Measurements from ENCODE around the gene CBL. TPM values are rescaled to one million over a fixed set of nuclear protein-coding genes. Genes with fewer than 3 reads are reported as not detected.

The CBL gene
- total RNA-seq, 1 donor: 9.0 TPM

GRCh38 chr11:119266063-119266462 is 59.9 kb downstream of the CBL start:
- Histone ChIP-seq H3K27ac (ENCODE audit: low read depth, low read length) (no peak overlapping the region), H3K36me3 (ENCODE audit: insufficient read depth, low read length) (no peaks in the 10 kb centered on the region), H4K20me1 (ENCODE audit: insufficient read depth, low read length) (peaks cover 7% of the 10 kb centered on the region), H3K27me3 (ENCODE audit: insufficient read depth, low read length) (no peaks in the 10 kb centered on the region), H2AFZ (ENCODE audit: low read length) (no peak overlapping the region), H3K4me3 (ENCODE audit: insufficient read depth, low read length) (no peak overlapping the region), H3K4me2 (ENCODE audit: insufficient read depth, low read length) (no peak overlapping the region), H3K79me2 (ENCODE audit: insufficient read depth, low read length) (peaks cover 77% of the 10 kb centered on the region), H3K9me3 (ENCODE audit: low read depth, low read length) (no peaks in the 10 kb centered on the region), H3K4me1 (ENCODE audit: insufficient read depth, low read length) (peaks cover 20% of the 10 kb centered on the region)
- TF ChIP-seq, protein P1, sequence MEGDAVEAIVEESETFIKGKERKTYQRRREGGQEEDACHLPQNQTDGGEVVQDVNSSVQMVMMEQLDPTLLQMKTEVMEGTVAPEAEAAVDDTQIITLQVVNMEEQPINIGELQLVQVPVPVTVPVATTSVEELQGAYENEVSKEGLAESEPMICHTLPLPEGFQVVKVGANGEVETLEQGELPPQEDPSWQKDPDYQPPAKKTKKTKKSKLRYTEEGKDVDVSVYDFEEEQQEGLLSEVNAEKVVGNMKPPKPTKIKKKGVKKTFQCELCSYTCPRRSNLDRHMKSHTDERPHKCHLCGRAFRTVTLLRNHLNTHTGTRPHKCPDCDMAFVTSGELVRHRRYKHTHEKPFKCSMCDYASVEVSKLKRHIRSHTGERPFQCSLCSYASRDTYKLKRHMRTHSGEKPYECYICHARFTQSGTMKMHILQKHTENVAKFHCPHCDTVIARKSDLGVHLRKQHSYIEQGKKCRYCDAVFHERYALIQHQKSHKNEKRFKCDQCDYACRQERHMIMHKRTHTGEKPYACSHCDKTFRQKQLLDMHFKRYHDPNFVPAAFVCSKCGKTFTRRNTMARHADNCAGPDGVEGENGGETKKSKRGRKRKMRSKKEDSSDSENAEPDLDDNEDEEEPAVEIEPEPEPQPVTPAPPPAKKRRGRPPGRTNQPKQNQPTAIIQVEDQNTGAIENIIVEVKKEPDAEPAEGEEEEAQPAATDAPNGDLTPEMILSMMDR (IDR thresholded peaks at IDR 0.05; ENCODE audit: extremely low read depth, low read depth, low read length): no peak
- no peak for DNase-seq (ENCODE audit: insufficient read length, low spot score, missing footprints)

DNA sequence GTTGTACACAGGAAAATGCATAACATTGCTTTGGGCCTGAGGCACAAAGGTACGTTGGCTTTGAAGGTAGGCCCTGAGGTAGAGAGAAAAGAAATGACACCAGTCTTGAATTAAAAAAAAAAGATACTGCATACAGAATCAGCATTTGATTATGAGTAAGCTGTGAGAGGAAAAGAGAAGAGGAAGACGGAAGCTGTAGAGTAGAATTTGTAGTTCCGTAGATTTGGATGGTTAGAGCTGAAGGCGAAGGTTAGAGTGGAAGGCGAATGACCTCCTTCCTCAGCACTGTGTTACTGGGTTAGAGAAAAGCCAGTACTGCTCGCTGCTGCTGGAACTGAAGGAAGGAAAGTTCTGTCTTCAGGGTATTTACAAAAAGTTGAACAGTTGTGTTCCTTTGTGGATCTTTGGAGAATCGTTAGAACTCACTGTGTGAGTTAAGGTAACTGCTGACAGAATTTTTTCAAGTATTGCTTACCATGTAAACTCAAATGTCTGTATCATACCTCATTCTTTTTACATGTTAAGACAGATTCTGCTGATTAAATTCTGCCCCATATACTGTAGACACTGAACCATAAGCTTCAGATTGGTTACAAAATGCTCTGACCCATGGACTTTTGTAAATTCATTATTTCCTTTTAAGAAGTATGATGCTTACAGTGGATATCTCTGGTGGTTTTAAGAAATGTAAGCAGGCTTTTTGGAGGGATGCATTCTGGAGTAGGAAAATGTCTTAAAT is 60.5 kb downstream of the CBL start:
- H4K20me1 ChIP-seq (ENCODE audit: insufficient read depth, low read length): peaks cover 7% of the 10 kb centered on the region
- no peak overlapping the region for H2AFZ ChIP-seq (ENCODE audit: low read length)
- H3K4me2 ChIP-seq (ENCODE audit: insufficient read depth, low read length): no peak overlapping the region
- no peak overlapping the region for H3K4me3 ChIP-seq (ENCODE audit: insufficient read depth, low read length)
- TF ChIP-seq, protein P1 (IDR thresholded peaks at IDR 0.05; ENCODE audit: extremely low read depth, low read depth, low read length): no peak
- H3K27me3 ChIP-seq (ENCODE audit: insufficient read depth, low read length): no peaks in the 10 kb centered on the region
- H3K79me2 ChIP-seq (ENCODE audit: insufficient read depth, low read length): peaks cover 71% of the 10 kb centered on the region
- no peak for DNase-seq (ENCODE audit: insufficient read length, low spot score, missing footprints)
- peaks cover 20% of the 10 kb centered on the region for H3K4me1 ChIP-seq (ENCODE audit: insufficient read depth, low read length)
- H3K9me3 ChIP-seq (ENCODE audit: low read depth, low read length): no peaks in the 10 kb centered on the region
- H3K36me3 ChIP-seq (ENCODE audit: insufficient read depth, low read length): no peaks in the 10 kb centered on the region
- no peak overlapping the region for H3K27ac ChIP-seq (ENCODE audit: low read depth, low read length)

DNA sequence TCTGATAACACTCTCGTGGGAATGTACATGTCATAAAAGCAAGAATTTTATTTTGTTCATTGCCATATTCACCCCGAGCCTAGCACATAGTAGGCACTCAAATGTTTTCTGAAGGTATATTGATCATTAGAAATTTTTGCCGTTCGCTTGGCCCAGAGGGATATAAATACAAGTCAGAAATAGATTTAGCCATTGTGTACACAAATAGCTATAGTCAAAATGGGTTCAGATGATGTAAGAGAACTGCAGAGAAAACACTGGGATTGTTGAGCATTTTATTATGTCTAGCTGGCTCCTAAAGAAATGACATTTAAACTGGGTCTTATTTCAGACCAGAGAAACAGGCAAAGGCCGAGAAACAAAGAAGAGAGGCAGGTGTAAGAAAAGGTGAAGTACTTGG is 61.5 kb downstream of the CBL start:
- Histone ChIP-seq H3K27me3 (ENCODE audit: insufficient read depth, low read length) (no peaks in the 10 kb centered on the region), H2AFZ (ENCODE audit: low read length) (no peak overlapping the region), H3K4me1 (ENCODE audit: insufficient read depth, low read length) (peaks cover 13% of the 10 kb centered on the region), H3K36me3 (ENCODE audit: insufficient read depth, low read length) (peaks cover 4% of the 10 kb centered on the region), H3K27ac (ENCODE audit: low read depth, low read length) (no peak overlapping the region), H4K20me1 (ENCODE audit: insufficient read depth, low read length) (peaks cover 7% of the 10 kb centered on the region), H3K9me3 (ENCODE audit: low read depth, low read length) (no peaks in the 10 kb centered on the region), H3K79me2 (ENCODE audit: insufficient read depth, low read length) (peaks cover 66% of the 10 kb centered on the region), H3K4me2 (ENCODE audit: insufficient read depth, low read length) (no peak overlapping the region), H3K4me3 (ENCODE audit: insufficient read depth, low read length) (no peak overlapping the region)
- TF ChIP-seq, protein P1 (IDR thresholded peaks at IDR 0.05; ENCODE audit: extremely low read depth, low read depth, low read length): no peak
- DNase-seq (ENCODE audit: insufficient read length, low spot score, missing footprints): no peak

DNA sequence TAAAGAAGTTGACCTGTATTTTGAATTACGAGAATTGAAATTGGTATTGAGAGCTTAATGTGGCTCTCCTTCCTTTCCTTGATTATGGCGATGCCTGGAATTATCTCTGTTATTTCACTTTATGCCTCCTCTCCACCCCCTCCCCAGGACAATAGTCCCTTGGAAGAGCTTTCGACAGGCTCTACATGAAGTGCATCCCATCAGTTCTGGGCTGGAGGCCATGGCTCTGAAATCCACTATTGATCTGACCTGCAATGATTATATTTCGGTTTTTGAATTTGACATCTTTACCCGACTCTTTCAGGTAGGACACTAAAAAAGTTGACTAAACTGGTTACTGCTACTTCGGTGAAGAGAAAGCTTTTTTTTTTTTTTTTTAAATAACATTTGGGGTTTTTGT is 67.6 kb downstream of the CBL start:
- H3K79me2 ChIP-seq (ENCODE audit: insufficient read depth, low read length): peaks cover 13% of the 10 kb centered on the region
- no peak for DNase-seq (ENCODE audit: insufficient read length, low spot score, missing footprints)
- no peaks in the 10 kb centered on the region for H3K4me1 ChIP-seq (ENCODE audit: insufficient read depth, low read length)
- H3K4me3 ChIP-seq (ENCODE audit: insufficient read depth, low read length): no peak overlapping the region
- peaks cover 30% of the 10 kb centered on the region for H3K36me3 ChIP-seq (ENCODE audit: insufficient read depth, low read length)
- no peak overlapping the region for H3K27ac ChIP-seq (ENCODE audit: low read depth, low read length)
- no peaks in the 10 kb centered on the region for H4K20me1 ChIP-seq (ENCODE audit: insufficient read depth, low read length)
- no peak overlapping the region for H2AFZ ChIP-seq (ENCODE audit: low read length)
- no peaks in the 10 kb centered on the region for H3K27me3 ChIP-seq (ENCODE audit: insufficient read depth, low read length)
- H3K4me2 ChIP-seq (ENCODE audit: insufficient read depth, low read length): no peak overlapping the region
- no peaks in the 10 kb centered on the region for H3K9me3 ChIP-seq (ENCODE audit: low read depth, low read length)
- TF ChIP-seq, protein P1 (IDR thresholded peaks at IDR 0.05; ENCODE audit: extremely low read depth, low read depth, low read length): no peak

Data from osteoblast (primary cell).